T1000 (cell line): Measurements from ENCODE around the gene TLE3.
"Not testable (repeated sequence)": the region's sequence is repeated elsewhere in the genome, so short reads cannot be mapped to it uniquely, and the experiment has no call there.

Experiments
- DNase-seq: peaks from one replicate; lab custom pipeline; 2025; ENCODE audit warnings: mixed read lengths; lab: John Stamatoyannopoulos, UW

Gene TLE3

DNA sequence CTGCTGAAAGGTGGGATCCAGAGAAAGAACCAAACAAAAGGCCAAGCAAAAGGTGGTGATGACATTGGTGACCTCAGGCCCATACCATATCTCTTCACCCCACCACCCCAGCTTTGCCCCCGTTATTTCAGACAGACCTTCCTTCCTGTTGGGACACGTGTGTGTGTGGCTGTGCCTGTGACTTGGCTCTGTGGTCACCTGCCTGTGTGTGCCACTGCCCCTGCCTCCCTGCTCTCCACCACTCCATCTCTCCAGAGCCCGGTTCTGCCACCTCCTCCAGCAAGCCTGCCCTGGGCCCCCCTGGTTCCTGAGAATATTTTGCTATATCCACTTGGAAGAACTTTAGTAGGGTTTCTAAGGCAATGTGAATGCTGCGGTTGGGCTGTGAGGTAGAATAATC, 28.6 kb upstream of the TLE3 start:
- DNase-seq, result no peak

DNA sequence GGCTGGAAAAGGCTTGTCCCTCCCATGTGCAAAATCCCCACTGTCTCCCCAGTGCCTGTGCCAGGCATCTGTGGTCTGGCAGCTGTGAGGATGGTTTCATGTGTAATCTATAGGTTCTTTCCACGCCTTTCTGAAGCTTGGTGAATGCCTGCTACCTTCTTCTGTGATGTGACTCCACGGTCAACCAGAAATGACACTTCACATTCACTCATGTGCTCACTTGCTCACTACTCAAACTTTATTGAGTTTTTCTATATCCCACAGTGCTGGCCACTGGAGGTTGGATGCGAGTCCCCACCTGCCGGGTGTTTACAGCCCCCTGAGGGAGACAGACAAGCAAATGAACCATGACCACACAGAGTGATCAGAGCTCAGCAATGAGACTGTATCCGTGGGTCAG, 27.9 kb upstream of the TLE3 start:
- no peak for DNase-seq

DNA sequence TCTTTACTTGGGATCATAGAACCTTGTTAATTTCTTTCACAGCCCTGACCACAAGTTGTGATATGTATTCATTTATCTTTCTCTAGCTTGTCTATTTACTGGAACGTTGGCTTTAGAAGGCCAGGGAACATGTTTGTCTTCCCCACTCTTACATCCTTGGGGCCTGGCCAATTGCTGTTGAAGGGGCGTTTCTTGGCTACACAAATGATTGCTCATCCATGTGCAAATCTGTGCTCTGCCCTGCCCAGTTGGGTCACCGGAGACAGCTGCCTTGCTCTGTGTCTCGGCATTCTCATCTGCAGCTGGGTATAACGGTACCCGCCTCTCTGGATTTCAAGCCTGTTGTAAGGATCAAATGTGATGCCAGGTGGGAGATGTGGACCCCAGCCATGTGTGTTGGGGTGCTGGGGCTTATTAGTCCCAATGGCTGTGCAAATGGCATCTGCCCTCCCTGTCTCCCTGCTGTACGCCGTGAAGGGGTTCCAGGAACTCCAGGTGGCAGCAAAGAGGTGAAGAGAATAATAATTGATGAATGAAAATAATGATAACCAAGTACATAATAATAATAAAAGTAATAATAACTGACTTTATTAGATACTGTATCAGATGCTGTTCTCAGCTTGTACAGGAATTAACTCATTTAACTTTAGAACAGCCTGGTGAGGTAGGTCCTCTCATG, 24.0 kb upstream of the TLE3 start:
- DNase-seq, result no peak

GRCh38 chr15:70120958-70121623, 23.4 kb upstream of the TLE3 start:
- DNase-seq, result no peak

DNA sequence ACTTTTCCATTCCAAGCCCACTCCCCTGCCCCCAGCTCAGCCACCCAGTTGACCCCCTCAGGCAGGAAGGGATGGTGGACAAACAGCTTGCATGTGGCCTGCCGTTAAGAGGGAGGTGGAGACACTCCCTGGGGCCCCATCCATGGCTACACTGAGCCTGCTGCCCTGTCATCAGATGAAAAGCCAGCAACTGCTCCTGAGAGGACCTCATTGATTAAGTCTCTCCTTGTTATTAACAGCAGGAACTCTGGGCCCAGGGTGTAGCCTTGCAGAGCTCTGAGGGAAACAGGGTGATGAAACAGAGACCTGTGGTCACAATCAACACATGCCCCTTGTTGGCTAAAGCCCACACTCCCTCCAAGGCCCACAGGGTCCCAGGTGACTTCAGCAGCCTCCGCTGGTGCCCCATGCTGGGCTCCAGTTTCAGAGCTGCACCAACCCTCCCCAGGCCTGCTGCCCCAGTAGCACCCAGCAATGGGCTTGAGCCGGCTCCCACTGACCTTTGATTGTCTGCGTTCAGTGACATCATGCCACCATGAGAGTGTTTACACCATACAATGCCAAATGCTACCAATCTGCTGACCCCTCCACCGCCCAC, 22.3 kb upstream of the TLE3 start:
- no peak for DNase-seq

- no peak for DNase-seq
These were observed 20.9 kb upstream of the TLE3 start for GRCh38 chr15:70118599-70118998.

- DNase-seq, result no peak
These were observed 18.6 kb upstream of the TLE3 start for GRCh38 chr15:70116317-70116716.

GRCh38 chr15:70114221-70114620, 16.5 kb upstream of the TLE3 start:
- no peak for DNase-seq

GRCh38 chr15:70113304-70113700, 15.6 kb upstream of the TLE3 start:
- DNase-seq, result no peak

DNA sequence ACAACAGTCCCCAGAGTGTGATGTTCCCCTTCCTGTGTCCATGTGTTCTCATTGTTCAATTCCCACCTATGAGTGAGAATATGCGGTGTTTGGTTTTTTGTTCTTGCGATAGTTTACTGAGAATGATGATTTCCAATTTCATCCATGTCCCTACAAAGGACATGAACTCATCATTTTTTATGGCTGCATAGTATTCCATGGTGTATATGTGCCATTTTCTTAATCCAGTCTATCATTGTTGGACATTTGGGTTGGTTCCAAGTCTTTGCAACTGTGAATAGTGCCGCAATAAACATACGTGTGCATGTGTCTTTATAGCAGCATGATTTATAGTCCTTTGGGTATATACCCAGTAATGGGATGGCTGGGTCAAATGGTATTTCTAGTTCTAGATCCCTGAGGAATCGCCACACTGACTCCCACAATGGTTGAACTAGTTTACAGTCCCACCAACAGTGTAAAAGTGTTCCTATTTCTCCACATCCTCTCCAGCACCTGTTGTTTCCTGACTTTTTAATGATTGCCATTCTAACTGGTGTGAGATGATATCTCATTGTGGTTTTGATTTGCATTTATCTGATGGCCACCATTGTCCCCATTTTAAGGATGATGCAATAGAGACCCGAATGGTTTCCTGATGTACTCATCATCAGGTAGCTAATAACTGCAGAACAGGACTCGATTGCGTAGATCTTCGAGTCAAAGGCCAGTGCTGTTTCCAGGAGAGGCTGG, 15.0 kb upstream of the TLE3 start:
- DNase-seq, result not testable (repeated sequence)

DNA sequence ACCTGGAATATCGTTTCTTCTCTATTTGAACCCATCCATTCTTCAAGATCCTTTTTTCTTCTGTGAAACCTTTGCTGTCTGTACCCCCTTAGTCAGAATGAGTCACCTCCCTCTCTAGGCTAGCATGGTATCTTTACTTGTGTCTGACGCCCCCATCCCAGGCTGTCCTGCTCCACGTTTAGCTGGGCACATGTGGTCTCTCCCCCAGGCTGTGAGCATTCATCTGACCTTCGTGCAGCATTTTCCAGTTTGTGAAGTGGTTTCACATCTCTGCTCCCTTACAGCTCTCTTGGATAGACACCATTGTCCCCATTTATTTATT, 14.3 kb upstream of the TLE3 start:
- DNase-seq, result no peak

GRCh38 chr15:70111203-70112073, 13.7 kb upstream of the TLE3 start:
- DNase-seq, result peak; percentile 20

- no peak for DNase-seq
These were observed 12.3 kb upstream of the TLE3 start for GRCh38 chr15:70109978-70110377.

GRCh38 chr15:70109531-70109930, 11.8 kb upstream of the TLE3 start:
- DNase-seq, result no peak

DNA sequence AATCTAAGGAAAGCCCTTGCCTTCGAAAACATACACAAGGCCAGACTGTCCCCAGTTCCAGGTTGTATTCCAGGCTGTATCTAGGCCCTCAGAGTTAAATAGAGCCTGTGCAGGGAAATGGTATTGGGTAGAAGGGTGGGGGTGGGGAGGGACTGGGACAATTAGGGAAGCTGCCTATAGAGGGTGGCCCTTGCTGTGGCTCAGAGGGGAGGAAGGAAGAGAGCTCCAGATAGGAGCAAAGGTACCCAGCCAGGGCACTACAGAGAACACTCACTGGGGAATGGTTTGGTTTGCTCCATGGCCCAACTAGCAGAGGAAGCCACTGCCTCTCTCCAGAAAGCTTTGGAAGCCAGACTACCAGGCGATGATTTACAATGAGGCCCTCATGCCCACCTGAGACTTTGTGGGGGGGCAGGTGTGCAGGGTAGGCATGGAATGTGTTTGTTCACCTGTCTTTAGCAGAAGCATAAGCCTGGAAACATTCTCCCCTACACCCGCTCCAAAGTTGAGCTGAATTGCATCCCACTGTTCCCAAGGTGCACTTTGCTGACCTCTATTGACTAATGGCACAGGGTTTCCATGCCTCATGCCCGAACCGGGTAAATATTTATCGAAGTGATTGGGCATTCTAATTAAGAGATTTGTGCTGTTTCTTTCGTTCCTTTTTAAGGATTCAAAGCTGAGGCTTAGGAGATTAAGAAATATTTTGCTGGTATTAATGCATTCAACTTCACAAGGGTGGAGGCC, 6.3 kb upstream of the TLE3 start:
- no peak for DNase-seq

- DNase-seq, result no peak
These were observed 5.1 kb upstream of the TLE3 start for GRCh38 chr15:70102827-70103226.

DNA sequence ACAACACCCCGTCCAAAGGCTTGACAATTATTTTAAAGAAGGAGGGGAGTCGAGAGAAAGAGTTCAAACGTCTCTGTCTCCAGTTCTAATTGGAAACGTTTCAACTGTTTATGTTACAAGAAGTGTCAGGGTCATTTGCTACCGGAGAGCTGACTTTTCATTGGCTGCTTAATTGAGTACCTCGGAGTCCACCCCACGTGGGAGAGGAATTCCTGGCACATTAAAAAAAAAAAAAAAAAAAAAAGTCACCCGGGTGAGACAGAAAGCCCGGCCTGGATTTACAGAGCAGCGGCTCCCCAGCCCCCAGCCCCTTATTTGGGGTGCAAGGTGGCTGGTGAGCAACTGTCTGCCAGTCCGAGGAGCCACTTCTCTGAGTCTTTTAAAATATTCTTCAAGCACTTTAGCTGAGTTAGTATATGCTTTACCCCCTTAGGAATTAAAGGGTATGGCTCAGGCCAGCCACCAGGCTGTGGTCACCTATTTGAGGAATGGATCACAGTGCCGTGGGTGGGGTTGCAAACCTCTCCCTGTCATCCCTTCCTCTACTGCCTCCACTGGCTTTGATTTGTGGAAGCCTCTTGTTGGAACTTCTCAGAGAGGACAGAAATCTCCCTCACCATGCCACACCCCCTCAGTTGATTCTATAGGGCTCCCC, 3.9 kb upstream of the TLE3 start:
- no peak for DNase-seq

GRCh38 chr15:70100474-70101341, 3.0 kb upstream of the TLE3 start:
- DNase-seq, result no peak

GRCh38 chr15:70099967-70100473, 2.3 kb upstream of the TLE3 start:
- DNase-seq, result no peak
